Thymus (tissue), 11 donors: ENCODE results near the gene CMIP. TPM values are rescaled to one million over a fixed set of nuclear protein-coding genes. Genes with fewer than 3 reads are reported as not detected.

ENCODE experiments used
- DNase-seq, 9 donors: peaks; one replicate each; pipeline ENCODE4 v3.0.0-alpha.2; 2013; ENCODE audit warnings: low spot score in 9 of 9, low read depth in 6 of 9, missing footprints in 1 of 9
- H3K27ac ChIP-seq, 2 donors: one replicate each; pipeline ENCODE4 v1.5.1; 2013; ENCODE audit warnings: control low read depth in 1 of 2, low read depth in 1 of 2, low read length in 1 of 2, mild to moderate bottlenecking in 1 of 2, moderate library complexity in 1 of 2
- H3K27me3 ChIP-seq, 2 donors: one replicate each; pipeline ENCODE4 v1.5.1; 2013; ENCODE audit warnings: low read length in 1 of 2; ENCODE audit not compliant: control insufficient read depth in 2 of 2, insufficient read depth in 1 of 2
- H3K36me3 ChIP-seq, 2 donors: one replicate each; pipeline ENCODE4 v1.5.1; 2013; ENCODE audit warnings: low read length in 1 of 2, mild to moderate bottlenecking in 1 of 2, moderate library complexity in 1 of 2; ENCODE audit not compliant: control insufficient read depth in 2 of 2, insufficient read depth in 2 of 2
- H3K4me1 ChIP-seq, 2 donors: one replicate each; pipeline ENCODE4 v1.5.1; 2013; ENCODE audit warnings: low read length in 2 of 2; ENCODE audit not compliant: control insufficient read depth in 2 of 2, insufficient read depth in 2 of 2
- H3K4me3 ChIP-seq, 2 donors: one replicate each; pipeline ENCODE4 v1.5.1; 2013; ENCODE audit warnings: low read length in 2 of 2, control low read depth in 1 of 2, mild to moderate bottlenecking in 1 of 2
- H3K9me3 ChIP-seq, 2 donors: one replicate each; pipeline ENCODE4 v1.5.1; 2013; ENCODE audit warnings: low read length in 1 of 2, mild to moderate bottlenecking in 1 of 2; ENCODE audit not compliant: control insufficient read depth in 2 of 2, insufficient read depth in 1 of 2
- WGBS: extraction: QIAGEN DNeasy Blood & Tissue Kit; methylation state at CpG from one replicate; pipeline ENCODE4 v1.1.7; 2013; 5-methylcytosine and 5-hydroxymethylcytosine counted together
- polyA plus RNA-seq: library from polyadenylated mRNA; stranded (reverse); fragments of 200-250 nt; gene quantifications from one replicate; pipeline ENCODE4 v1.2.3, GENCODE V29; 2013
- total RNA-seq: library from RNA; stranded (reverse); fragments of 120-200 nt; gene quantifications from one replicate; pipeline ENCODE4 v1.2.4, GENCODE V29; 2013
- donor health status: healthy.

CMIP gene
- total and polyA plus RNA-seq, 2 donors: 5.2 to 19.4 TPM

DNA sequence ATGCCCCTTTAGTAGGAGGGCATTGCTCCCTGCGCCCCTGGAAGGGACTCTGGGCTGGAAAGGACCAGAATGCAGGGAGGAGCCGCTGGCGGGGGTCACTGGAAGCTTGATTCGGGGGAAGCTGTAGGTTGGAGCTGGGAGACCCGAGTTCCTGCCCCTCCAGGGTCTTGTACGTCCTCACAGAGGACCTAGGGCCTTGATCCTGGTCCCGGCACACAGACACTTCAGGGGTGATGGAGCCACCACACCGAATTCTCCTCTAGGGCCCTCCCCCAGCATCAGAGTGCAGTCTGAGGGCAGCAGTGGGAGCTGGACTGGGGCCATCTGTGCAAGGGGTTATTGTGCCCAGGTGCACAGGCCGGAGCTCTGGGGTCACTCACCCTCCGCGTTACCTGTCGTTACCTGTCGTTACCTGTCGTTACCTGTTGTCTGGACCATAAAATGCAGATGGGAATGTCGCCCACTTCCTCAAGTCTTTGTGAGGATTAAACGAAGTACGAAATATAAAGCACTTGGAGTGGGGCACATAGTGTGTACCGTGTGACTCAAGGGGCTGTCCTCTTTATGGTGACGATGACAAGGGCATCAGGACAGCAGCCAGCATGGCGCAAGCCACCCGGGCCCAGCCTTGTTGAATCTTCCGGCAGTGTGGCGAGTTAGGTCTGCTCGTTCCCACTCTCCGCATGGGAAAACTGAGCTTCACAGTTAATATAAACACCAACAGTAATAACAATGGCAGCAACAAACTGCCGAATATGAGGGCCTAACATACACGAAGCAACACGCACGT lies 48.6 kb downstream of the CMIP start:
- no peak for DNase-seq
- WGBS: 94% methylated on average over 29 of the region's 29 CpGs
- H3K27me3 ChIP-seq: no peaks in the 10 kb centered on the region
- H3K4me1 ChIP-seq: peaks cover 11 to 49% of the 10 kb centered on the region in 2 donors
- H3K9me3 ChIP-seq: no peaks in the 10 kb centered on the region
- H3K4me3 ChIP-seq: no peak overlapping the region
- H3K36me3 ChIP-seq: peaks cover 0 to 9% of the 10 kb centered on the region in 2 donors
- H3K27ac ChIP-seq: peak overlapping the region in 1 of 2 donors; percentile 50

DNA sequence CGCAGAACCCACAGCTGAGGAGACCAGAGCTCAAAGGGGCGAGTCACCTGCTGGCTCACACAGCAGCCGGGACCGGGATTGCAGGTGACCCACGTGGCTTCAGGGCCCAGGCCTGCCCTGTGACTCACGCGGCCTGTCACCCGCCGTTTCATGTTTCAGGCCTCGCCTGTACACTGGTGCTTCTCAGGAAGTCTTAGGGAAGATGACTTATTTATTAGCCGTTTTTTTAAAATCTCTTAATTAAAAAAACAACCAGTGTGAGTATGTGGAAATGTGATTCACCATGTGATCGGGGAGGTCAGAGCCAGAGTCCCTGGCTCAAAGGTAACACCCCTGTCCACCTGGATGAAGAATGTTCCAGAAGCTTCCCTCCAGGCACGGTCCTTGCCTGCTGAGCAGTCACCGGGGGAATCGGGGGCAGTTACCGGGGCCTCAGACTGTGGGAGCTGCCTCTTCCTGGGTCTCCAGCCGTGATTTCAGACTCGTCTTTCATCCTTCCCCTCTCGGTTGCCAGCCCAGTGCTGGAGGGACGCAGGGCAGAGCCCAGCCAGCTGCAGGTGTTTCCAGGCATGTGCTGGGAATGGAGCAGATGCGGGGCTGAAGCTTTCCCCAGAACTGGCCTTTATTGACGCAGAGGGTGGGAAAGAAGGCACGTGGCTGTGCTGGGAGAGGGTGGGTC lies 49.3 kb downstream of the CMIP start:
- H3K9me3 ChIP-seq: no peaks in the 10 kb centered on the region
- DNase-seq: peak in 1 of 9 donors; percentile 33
- no peaks in the 10 kb centered on the region for H3K27me3 ChIP-seq
- peak overlapping the region; percentile 50 to 68 for H3K27ac ChIP-seq
- 74% methylated on average over 23 of the region's 23 CpGs for WGBS
- H3K36me3 ChIP-seq: peaks cover 5 to 15% of the 10 kb centered on the region in 2 donors
- H3K4me3 ChIP-seq: no peak overlapping the region
- peaks cover 11 to 49% of the 10 kb centered on the region in 2 donors for H3K4me1 ChIP-seq

DNA sequence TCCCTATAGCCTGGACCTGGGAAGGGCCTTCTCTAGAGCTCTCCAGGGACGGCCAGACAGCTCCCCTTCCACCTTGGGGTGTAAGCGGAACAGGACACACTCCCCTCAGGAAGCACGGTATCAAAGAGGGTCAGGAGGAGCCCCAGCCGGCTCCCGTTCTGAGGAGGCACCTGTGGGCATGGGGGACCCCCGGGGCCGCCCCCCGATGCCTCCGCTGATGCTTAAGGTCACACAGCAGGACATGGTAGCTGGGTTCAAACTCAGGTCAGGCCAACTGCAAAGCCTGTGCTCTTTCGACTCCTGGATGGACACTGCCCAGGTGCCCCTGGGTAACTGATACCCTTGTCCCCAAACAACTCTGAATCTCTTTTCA lies 49.8 kb downstream of the CMIP start:
- Histone ChIP-seq H3K4me1 (peaks cover 13 to 49% of the 10 kb centered on the region in 2 donors), H3K4me3 (no peak overlapping the region), H3K9me3 (no peaks in the 10 kb centered on the region), H3K36me3 (peaks cover 5 to 15% of the 10 kb centered on the region in 2 donors), H3K27me3 (no peaks in the 10 kb centered on the region), H3K27ac (peak overlapping the region; percentile 43 to 50)
- no peak for DNase-seq
- 93% methylated on average over 10 of the region's 10 CpGs for WGBS

DNA sequence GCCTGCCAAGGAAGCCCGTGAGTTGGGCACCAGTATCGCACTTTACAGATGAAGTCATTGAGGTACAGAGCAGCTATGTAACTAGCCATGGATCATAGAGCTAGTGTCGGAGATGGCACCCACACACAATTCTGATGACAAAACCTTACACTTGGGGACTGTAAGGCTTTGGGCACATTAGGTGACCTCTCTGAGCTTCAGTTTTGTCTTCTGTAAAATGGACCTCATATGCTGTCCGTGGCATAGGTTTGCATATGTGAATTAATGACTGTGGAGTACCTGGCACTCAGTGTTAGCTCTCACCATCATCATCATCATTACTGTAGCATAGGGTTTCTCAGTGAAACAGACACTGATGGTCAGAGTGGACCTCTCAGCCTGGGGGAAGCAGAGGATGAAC lies 50.3 kb downstream of the CMIP start:
- Histone ChIP-seq H3K27ac (peak overlapping the region in 1 of 2 donors; percentile 32), H3K36me3 (peaks cover 5 to 15% of the 10 kb centered on the region in 2 donors), H3K4me3 (no peak overlapping the region), H3K27me3 (no peaks in the 10 kb centered on the region), H3K9me3 (no peaks in the 10 kb centered on the region), H3K4me1 (peaks cover 13 to 51% of the 10 kb centered on the region in 2 donors)
- DNase-seq: no peak
- WGBS: over 99% methylated on average over 4 of the region's 4 CpGs

DNA sequence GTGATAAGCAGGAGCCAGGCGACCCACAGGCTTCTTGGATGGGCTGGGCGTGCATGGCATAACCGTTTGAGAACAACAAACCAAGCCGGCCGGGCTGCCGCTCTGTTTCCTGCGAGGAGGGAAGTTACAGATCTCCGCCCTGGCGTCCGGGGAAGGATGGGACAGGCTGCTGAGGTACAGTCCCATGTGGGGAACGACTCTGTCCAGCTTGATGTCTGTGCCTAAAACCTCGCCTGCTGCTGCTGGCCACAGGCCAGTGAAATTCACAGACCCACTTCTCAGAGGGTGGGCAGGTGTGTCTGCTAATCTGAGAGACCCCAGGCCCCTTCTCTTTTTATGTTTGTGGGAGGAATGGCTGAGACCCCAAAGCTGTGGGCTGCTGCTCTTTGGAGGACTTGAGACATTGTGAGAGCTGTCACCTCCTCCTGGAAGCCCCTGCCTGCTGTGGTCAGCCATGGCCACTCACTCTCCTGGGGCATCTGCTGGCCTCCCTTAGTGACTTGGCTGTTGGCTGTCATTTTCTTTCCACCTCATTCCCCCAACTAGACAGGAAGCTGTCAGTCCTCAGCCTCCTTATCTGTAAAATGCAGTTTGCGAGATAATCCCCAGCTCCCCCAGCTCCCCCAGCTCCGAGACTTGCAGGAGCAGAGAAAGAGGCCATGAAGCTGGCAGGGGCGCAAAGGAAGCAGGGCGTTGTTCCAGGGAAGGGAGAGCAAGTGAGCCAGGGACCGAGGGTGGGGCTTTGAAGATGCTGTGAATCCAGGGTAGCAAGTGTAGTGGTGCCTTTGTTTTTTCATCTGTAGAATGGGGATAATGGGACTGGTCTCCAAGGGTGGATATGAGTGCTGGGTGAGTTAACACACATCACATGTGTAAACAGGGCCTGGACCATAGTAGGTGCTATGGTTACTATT lies 51.0 kb downstream of the CMIP start:
- DNase-seq: no peak
- H3K4me1 ChIP-seq: peaks cover 13 to 53% of the 10 kb centered on the region in 2 donors
- WGBS: 60% methylated on average over 17 of the region's 17 CpGs
- H3K27me3 ChIP-seq: no peaks in the 10 kb centered on the region
- no peak overlapping the region for H3K4me3 ChIP-seq
- no peaks in the 10 kb centered on the region for H3K9me3 ChIP-seq
- peaks cover 5 to 15% of the 10 kb centered on the region in 2 donors for H3K36me3 ChIP-seq
- peak overlapping the region in 1 of 2 donors; percentile 32 for H3K27ac ChIP-seq

DNA sequence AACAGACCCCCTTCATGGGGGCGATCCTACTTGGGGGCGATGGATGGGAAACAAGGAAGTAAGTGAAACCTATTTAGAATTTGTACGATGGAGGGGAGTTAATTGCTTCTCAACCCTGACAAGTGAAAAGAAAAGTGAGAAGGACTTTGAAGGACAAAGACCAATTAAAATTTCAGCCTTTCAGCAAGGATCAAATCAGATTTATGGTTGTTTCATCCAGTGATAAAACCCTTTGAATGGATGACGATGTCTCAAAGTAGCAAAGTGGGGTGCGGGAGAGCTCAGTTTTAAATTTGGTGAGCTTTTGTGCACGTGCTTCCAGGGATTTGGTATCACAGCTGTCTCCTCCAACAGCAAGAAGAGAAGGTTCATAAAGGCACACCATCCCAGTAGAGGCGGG lies 51.7 kb downstream of the CMIP start:
- Histone ChIP-seq H3K9me3 (no peaks in the 10 kb centered on the region), H3K4me1 (peaks cover 16 to 55% of the 10 kb centered on the region in 2 donors), H3K4me3 (no peak overlapping the region), H3K27me3 (no peaks in the 10 kb centered on the region), H3K36me3 (peaks cover 5 to 15% of the 10 kb centered on the region in 2 donors), H3K27ac (no peak overlapping the region)
- no peak for DNase-seq
- 97% methylated on average over 7 of the region's 7 CpGs for WGBS

DNA sequence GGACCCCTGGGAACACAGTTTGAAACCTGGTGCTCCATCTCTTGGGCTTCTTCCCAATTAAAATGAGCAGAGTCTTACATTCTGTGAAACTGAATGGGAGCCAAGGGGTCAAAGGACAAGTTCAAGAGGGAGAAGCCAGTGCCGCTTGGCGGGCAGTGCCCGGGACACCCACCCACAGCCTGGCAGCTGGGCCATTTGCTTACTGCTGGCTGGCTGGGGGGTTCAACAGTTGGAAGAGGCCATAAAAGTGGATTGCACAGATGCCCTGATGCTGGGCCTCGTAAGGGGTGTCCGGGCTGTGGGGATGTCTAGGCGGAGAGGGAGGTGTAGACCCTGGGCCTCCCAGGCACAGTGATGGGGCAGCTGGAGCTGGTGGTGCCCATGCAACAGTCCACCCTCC lies 52.1 kb downstream of the CMIP start:
- peaks cover 5 to 15% of the 10 kb centered on the region in 2 donors for H3K36me3 ChIP-seq
- H3K4me3 ChIP-seq: no peak overlapping the region
- 98% methylated on average over 6 of the region's 6 CpGs for WGBS
- H3K4me1 ChIP-seq: peaks cover 16 to 56% of the 10 kb centered on the region in 2 donors
- no peaks in the 10 kb centered on the region for H3K9me3 ChIP-seq
- no peaks in the 10 kb centered on the region for H3K27me3 ChIP-seq
- no peak for DNase-seq
- H3K27ac ChIP-seq: no peak overlapping the region

DNA sequence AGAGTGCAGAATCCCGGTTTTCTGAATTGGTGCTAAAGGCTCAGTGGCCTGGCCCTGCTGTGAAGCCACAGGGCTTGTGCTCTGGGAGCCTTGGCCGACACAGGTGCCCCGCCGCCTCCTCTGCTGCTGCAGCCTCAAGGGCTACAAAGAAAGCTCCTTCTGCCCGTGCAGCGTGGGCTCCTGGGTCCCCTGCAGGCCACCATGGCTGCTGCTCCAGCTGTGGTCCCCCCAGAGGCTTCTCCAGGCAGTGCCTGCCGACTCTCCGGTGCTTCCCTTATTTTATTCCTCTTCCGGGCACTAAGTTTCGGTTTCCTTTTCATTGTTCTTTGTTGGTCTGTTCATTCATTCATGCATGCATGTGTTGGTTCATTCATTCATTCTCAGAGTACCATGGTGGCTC lies 53.1 kb downstream of the CMIP start:
- peak in 1 of 9 donors; percentile 55 for DNase-seq
- 45% methylated on average over 10 of the region's 10 CpGs for WGBS
- no peak overlapping the region for H3K4me3 ChIP-seq
- no peaks in the 10 kb centered on the region for H3K9me3 ChIP-seq
- H3K4me1 ChIP-seq: peaks cover 16 to 50% of the 10 kb centered on the region in 2 donors
- peaks cover 7 to 16% of the 10 kb centered on the region in 2 donors for H3K36me3 ChIP-seq
- no peak overlapping the region for H3K27ac ChIP-seq
- H3K27me3 ChIP-seq: no peaks in the 10 kb centered on the region
